HFFc6 (cell line): ENCODE results near the gene F13A1. TPM values are rescaled to one million over a fixed set of nuclear protein-coding genes. Genes with fewer than 3 reads are reported as not detected.

ENCODE experiments used
- DNase-seq: peaks from one replicate; pipeline ENCODE4 v3.0.0-alpha.2; 2018
- H3K27ac Mint-ChIP-seq: 2 replicates; pipeline ENCODE4 v1.8.0; 2020; ENCODE audit warnings: mild to moderate bottlenecking, mixed read lengths
- H3K27me3 Mint-ChIP-seq: 2 replicates; pipeline ENCODE4 v1.8.0; 2021; ENCODE audit warnings: mild to moderate bottlenecking, moderate library complexity, mixed read lengths; ENCODE audit not compliant: insufficient read depth
- H3K36me3 Mint-ChIP-seq: 2 replicates; pipeline ENCODE4 v1.8.0; 2021; ENCODE audit warnings: low read depth, mixed read lengths
- H3K4me1 Mint-ChIP-seq: 2 replicates; pipeline ENCODE4 v1.8.0; 2020; ENCODE audit warnings: low read depth, mixed read lengths
- H3K4me3 Mint-ChIP-seq: 2 replicates; pipeline ENCODE4 v1.8.0; 2020; ENCODE audit warnings: mild to moderate bottlenecking, moderate library complexity, mixed read lengths
- H3K9me3 Mint-ChIP-seq: 2 replicates; pipeline ENCODE4 v1.8.0; 2020; ENCODE audit warnings: mild to moderate bottlenecking, mixed read lengths
- total RNA-seq, 6 experiments: library from RNA; stranded (reverse); fragmentation: NEBNext Ultra II Directional; extraction: Animal tissue kit (Norgen Biotek cat#: 25700); gene quantifications; 2 replicates in 1 of 6; 3 replicates in 5 of 6; pipeline ENCODE4 v1.2.3, GENCODE V29; 2021
- TF ChIP-seq, protein P1 (sequence below): fragments of 200-600 bp; sonication (generic); IDR thresholded peaks from 2 replicates; pipeline ENCODE4 v1.5.0; 2021; ENCODE audit warnings: antibody characterized with exemption, mild to moderate bottlenecking

The F13A1 gene
- total RNA-seq, 6 experiments from 2014 or later, result 0.06 TPM; not detected in 5

DNA sequence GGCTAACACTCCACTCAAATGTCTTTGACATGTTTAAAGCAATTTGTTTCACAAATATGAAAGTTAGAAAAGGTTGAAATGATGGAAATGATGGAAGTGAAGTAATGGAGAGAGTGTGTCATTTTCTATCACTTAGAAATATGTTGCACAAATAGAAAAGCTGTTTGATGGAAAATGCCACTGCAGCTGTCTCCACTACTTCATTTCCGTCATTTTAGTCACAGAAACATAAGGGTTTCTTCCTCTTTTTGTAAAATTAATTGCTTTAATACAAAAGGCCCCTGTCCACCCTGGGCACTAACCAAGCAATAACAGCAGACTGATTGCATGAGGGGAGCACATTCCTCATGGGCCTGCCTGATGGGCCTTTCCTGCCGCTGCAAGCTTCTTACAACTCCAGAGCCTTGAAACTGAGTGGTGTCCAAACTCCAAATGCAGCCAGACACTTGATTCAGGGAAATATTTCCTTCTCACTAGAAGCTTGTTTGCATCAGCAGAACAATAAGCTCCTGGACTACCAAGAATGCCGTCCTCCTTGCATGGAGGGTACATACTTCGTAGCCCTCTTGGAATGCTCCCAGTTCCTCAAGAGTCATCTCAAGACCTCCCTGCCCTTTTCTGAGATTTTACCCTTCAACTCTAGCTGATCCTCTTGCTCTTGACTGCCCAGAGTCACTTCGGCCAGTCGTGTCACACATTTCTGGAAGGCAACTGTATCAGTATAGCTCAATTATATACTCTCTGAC is 36.1 kb downstream of the F13A1 start:
- Mint-ChIP-seq H3K27ac (no peak overlapping the region), H3K27me3 (peaks cover 1% of the 10 kb centered on the region; the same call in 1 of the 2 replicates), H3K9me3 (peaks cover 53% of the 10 kb centered on the region), H3K4me1 (no peaks in the 10 kb centered on the region), H3K36me3 (no peaks in the 10 kb centered on the region), H3K4me3 (no peak overlapping the region)
- no peak for DNase-seq
- TF ChIP-seq, protein P1, sequence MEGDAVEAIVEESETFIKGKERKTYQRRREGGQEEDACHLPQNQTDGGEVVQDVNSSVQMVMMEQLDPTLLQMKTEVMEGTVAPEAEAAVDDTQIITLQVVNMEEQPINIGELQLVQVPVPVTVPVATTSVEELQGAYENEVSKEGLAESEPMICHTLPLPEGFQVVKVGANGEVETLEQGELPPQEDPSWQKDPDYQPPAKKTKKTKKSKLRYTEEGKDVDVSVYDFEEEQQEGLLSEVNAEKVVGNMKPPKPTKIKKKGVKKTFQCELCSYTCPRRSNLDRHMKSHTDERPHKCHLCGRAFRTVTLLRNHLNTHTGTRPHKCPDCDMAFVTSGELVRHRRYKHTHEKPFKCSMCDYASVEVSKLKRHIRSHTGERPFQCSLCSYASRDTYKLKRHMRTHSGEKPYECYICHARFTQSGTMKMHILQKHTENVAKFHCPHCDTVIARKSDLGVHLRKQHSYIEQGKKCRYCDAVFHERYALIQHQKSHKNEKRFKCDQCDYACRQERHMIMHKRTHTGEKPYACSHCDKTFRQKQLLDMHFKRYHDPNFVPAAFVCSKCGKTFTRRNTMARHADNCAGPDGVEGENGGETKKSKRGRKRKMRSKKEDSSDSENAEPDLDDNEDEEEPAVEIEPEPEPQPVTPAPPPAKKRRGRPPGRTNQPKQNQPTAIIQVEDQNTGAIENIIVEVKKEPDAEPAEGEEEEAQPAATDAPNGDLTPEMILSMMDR, result no peak

DNA sequence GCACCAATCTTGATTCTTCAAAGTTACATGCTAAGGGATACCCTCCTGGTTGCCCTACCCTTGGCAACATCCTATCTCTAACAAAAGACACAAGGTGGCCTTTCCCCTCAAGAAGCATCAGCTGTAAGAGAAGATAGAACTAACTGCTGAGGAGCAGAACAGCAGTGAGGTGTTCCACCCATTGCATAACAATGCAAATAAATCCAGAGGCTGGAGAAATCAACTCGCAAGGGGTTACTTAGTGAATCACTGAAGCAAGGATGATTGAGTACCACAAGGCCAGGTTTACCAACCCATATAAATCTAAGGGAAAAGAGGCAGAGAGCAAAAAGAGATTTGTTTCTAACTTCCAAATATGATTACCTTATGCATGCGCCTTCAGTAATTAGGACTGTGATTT is 36.7 kb downstream of the F13A1 start:
- H3K4me1 Mint-ChIP-seq, result no peaks in the 10 kb centered on the region
- no peak overlapping the region for H3K27ac Mint-ChIP-seq
- TF ChIP-seq, protein P1, result no peak
- H3K27me3 Mint-ChIP-seq, result peaks cover 1% of the 10 kb centered on the region; the same call in 1 of the 2 replicates
- H3K36me3 Mint-ChIP-seq, result no peaks in the 10 kb centered on the region
- H3K4me3 Mint-ChIP-seq, result no peak overlapping the region
- DNase-seq, result no peak
- peaks cover 55% of the 10 kb centered on the region for H3K9me3 Mint-ChIP-seq

DNA sequence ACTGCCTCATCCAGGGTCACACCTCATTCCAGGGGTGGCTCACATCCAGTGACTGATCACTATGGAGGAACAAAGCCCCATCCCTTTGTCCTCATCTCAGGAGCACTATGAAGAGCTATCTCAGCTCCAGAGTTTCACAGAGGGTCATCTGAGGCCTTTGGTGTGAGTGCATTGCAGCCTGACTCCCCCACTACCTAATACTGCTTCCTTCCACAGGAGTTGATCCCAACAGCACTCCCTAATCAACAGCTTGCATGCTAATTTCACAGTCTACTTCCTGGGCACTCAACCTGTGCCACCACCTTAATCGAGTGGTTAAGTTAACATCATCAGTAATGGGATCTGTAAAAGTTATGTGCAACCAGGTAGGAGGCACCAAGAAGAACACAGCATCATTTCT is 37.7 kb downstream of the F13A1 start:
- H3K27ac Mint-ChIP-seq, result no peak overlapping the region
- peaks cover 1% of the 10 kb centered on the region; the same call in 1 of the 2 replicates for H3K27me3 Mint-ChIP-seq
- H3K4me1 Mint-ChIP-seq, result no peaks in the 10 kb centered on the region
- H3K4me3 Mint-ChIP-seq, result no peak overlapping the region
- DNase-seq, result no peak
- H3K36me3 Mint-ChIP-seq, result peaks cover 7% of the 10 kb centered on the region
- TF ChIP-seq, protein P1, result no peak
- H3K9me3 Mint-ChIP-seq, result peaks cover 65% of the 10 kb centered on the region

DNA sequence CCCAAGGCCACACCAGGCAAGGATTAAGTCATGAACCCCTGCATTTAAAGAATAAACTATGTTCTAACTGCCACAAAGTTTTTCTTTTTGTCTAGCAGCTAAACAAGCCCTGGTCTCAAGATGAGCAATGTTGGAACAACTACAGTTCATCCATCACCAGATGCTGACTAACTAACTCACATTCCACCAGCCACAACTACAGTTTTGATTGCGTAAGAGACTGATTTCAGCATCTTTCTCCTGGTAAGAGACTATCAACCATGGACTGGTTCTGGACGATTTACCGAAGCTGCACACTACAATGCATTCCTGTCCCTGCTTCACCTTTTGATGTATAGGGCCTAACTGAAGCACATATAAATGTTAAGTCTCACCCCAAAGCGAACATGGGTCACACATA is 43.0 kb downstream of the F13A1 start:
- no peak for DNase-seq
- Mint-ChIP-seq H3K27ac (no peak overlapping the region), H3K4me1 (no peaks in the 10 kb centered on the region), H3K36me3 (peaks cover 7% of the 10 kb centered on the region), H3K9me3 (peaks cover 69% of the 10 kb centered on the region), H3K27me3 (peaks cover 1% of the 10 kb centered on the region; the same call in 1 of the 2 replicates), H3K4me3 (no peak overlapping the region)
- TF ChIP-seq, protein P1, result no peak

DNA sequence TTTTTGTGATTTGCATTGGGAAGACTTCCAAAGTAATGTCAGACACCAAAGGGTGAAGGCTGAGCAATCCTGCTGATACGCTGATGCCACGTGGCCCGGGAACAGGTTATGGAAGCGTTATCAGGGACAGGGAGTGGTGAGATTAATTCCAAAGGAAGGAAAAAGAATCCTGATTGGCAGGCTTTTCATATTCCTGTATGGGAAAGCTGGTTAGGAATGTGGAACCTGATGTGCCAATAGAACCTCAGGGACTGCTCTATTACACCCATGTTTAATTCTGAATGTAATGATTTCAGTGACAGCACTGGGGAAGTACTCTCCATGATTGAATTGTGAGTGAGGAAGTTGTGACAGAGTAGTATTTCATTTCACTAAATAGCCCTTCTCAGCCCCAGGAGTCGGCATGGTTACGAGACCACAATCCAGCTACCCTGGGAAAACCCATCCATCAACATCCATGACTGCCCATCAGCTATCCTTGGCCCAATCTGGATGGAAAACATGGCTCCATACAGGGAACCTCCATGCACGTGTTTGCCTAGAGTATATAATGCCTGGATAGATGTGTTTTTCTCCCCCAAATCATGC is 49.4 kb downstream of the F13A1 start:
- Mint-ChIP-seq H3K9me3 (peaks cover 55% of the 10 kb centered on the region), H3K27me3 (no peaks in the 10 kb centered on the region), H3K4me3 (no peak overlapping the region), H3K27ac (no peak overlapping the region), H3K36me3 (no peaks in the 10 kb centered on the region), H3K4me1 (no peaks in the 10 kb centered on the region)
- TF ChIP-seq, protein P1, result no peak
- DNase-seq, result no peak
